CD4-positive, alpha-beta T cell treated with Interleukin-21 for 1 hour (primary cell): ENCODE data around the gene TUBB4B.
A peak's percentile ranks its signal among the peaks of the same experiment; 100 is the strongest.
"Not testable (repeated sequence)": the region's sequence is repeated elsewhere in the genome, so short reads cannot be mapped to it uniquely, and the experiment has no call there.

Experiments used
- DNase-seq: peaks from one replicate; pipeline ENCODE4 v3.0.0-alpha.2; 2020

TUBB4B gene

DNA sequence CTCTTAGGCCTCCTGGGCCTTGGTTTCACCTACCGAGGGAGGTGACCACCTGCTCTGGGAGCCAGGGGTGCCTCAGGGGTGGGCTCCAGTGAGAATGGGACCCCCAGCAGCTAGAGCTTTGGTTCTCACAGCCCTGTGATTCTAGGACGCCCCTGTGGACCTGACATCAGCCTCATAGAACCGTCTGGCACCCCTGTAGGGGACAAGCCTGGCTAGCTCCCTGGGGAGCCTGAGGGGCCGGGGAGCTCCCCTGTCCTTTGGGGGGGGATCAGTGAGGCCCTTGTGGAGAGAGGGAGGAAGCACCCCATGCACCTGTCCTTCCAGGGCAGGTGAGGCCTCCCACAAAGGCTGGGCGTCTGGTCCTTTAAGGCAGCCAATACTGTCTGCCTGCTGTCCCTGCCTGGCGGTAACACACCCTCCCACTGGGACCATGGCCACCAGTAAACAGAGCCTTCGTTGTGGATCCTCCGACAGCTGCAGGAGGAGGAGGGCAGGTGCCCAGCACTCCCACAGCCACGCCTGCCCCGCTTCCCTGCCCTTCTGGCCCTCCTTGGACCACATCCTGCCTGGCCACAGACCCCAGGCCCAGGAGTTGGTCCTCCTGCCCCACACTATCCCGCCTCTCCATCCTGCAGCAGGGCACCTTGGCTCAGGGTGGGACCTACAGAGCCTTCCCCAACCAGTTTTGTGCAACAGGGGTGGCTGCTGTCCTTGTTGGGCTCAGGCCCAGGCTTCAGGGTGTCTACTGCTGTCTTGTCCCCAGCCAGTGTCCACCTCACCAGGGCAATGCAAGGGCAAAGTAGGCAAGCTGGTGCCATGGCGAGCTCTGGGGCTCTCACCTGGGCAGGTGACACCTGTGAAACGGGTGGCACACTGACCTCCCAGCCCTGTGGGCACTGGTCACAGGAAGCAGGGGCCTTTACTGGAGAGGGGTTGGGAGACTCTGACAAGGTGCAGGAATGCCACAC lies 3.0 kb upstream of the TUBB4B start:
- no peak for DNase-seq

DNA sequence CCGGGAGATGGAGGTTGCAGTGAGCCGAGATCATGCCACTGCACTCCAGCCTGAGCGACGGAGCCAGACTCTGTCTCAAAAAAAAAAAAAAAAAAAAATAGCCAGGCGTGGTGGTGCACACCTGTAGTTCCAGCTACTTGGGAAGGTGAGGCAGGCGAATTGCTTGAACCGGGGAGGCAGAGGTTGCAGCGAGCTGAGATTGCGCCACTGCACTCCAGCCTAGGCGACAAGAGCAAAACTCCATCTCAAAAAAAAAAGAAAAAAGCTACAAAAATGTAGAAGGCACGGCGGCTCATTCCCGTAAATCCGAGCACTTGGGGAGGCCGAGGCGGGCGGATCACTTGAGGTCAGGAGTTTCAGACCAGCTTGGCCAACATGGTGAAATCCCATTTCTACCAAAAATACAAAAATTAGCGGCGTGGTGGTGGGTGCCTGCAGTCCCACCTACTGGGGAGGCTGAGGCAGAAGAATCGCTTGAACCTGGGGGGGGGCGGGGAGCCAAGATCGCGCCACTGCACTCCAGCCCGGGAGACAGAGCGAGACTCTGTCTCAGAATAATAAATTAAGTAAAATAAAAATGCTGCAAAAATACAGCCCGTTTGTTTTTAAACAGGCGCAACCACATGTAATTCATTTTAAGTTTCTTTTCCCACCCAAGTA lies 1.4 kb upstream of the TUBB4B start:
- not testable (repeated sequence) for DNase-seq

DNA sequence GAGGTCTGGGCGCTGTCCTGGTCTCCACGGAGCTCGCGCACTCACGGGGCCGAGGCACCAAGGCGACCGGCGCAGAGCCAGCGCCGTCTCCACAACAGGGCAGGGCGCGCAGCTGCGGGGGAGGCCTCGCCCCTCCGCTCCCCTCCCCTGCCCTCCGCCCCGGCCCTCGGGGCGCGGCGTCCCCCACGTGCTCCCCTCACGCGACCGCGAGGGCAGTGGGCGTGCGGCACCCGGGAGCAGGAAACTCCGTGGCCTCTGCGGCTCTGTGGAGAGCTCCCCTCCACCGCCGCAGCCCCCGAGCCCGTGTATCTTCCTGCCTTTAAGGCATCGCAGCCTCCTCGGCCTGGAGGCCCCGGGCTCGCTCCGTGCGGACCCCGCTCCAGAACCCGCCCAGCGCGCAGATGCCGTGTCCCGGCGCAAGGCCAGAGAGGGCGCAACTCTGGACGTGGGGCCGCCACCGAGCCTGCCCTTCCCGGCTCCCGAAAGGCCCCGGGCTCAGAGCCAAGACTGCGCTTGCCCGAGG lies 708 bp upstream of the TUBB4B start:
- DNase-seq: peak; percentile 79

DNA sequence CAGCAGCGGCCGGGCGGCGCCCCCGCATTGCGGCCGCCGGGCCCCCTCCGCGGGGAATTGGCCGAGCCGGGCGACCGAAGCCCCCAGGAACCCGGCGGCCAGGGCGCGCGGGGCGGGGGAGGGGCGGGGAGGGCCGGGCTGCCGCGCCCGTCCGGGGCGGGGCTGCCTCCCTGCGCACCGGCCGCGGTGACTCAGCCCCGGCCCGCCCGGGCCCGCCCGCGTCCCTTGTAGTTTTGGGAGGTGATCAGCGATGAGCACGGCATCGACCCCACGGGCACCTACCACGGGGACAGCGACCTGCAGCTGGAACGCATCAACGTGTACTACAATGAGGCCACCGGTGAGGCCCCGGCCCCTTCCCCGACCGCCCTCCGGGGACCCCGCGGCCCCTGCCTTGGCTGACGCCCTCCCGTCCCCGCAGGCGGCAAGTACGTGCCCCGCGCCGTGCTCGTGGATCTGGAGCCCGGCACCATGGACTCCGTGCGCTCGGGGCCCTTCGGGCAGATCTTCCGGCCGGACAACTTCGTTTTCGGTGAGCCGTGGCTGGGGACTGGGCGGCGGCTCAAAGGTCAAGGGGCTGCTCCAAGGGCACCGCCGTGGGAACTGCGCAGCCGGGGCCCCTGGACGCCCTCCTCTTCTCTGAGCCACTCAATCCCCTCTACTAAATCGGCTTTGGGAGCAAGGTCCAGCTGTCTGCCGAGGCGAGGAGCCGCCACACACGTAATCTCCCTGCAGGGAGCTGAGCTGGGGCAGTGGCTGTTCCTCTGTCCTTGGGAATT lies 592 bp downstream of the TUBB4B start:
- peak; percentile 65 for DNase-seq

DNA sequence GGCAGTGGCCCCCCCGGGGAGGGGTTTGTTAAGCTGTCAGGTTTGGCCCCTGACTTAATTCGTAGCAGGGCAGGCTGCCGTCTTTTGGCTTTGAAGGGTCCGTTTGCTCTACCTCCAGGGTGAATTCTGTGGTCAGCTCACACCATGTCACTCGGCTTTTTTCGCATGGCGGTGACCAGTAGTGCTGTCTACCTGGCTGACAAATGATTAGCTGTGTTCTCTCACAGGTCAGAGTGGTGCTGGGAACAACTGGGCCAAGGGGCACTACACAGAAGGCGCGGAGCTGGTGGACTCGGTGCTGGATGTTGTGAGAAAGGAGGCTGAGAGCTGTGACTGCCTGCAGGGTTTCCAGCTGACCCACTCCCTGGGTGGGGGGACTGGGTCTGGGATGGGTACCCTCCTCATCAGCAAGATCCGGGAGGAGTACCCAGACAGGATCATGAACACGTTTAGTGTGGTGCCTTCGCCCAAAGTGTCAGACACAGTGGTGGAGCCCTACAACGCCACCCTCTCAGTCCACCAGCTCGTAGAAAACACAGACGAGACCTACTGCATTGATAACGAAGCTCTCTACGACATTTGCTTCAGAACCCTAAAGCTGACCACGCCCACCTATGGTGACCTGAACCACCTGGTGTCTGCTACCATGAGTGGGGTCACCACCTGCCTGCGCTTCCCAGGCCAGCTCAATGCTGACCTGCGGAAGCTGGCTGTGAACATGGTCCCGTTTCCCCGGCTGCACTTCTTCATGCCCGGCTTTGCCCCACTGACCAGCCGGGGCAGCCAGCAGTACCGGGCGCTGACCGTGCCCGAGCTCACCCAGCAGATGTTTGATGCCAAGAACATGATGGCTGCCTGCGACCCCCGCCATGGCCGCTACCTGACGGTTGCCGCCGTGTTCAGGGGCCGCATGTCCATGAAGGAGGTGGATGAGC lies 1.4 kb downstream of the TUBB4B start:
- DNase-seq: no peak

DNA sequence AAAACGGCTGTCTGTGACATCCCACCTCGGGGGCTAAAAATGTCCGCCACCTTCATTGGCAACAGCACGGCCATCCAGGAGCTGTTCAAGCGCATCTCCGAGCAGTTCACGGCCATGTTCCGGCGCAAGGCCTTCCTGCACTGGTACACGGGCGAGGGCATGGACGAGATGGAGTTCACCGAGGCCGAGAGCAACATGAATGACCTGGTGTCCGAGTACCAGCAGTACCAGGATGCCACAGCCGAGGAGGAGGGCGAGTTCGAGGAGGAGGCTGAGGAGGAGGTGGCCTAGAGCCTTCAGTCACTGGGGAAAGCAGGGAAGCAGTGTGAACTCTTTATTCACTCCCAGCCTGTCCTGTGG lies 2.2 kb downstream of the TUBB4B start:
- not testable (repeated sequence) for DNase-seq

DNA sequence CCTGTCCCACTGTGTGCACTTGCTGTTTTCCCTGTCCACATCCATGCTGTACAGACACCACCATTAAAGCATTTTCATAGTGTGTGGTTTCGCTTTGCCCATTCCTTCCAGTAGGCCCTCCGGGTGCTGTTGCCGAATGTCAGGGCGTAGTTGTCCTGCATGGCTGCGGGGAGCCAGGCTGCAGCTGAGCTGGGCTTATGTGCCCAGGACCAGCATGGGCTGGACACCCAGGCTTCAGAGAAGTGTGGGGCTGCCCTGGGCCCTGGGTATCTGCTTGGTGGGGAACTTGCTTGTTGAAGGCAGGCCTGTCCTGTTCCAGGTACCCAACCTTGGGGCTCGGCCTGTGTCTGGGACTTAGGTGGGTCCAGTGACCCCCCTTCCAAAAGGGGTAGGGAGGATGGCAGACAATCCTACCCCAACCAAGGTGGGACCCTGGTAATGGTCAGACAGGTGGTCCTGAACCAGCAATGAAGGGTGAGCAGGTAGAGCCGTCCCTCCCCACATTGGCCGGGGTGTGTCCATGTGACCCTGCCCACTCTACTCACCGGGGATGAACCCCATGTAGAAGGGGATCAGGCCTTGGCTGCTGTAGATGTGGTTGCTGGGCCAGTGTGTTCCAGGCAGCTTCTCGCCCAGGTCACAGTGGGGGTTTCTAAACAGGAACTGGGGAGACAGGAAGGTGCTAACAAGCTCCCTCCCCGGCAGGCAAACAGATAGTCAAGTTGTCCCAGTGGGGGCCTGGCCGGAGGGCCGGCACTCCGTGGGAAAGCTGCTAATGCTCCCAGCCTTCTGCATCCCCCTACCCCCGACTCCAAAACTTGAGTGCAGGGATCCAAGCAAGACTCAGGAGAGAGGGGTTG lies 2.8 kb downstream of the TUBB4B start:
- no peak for DNase-seq

DNA sequence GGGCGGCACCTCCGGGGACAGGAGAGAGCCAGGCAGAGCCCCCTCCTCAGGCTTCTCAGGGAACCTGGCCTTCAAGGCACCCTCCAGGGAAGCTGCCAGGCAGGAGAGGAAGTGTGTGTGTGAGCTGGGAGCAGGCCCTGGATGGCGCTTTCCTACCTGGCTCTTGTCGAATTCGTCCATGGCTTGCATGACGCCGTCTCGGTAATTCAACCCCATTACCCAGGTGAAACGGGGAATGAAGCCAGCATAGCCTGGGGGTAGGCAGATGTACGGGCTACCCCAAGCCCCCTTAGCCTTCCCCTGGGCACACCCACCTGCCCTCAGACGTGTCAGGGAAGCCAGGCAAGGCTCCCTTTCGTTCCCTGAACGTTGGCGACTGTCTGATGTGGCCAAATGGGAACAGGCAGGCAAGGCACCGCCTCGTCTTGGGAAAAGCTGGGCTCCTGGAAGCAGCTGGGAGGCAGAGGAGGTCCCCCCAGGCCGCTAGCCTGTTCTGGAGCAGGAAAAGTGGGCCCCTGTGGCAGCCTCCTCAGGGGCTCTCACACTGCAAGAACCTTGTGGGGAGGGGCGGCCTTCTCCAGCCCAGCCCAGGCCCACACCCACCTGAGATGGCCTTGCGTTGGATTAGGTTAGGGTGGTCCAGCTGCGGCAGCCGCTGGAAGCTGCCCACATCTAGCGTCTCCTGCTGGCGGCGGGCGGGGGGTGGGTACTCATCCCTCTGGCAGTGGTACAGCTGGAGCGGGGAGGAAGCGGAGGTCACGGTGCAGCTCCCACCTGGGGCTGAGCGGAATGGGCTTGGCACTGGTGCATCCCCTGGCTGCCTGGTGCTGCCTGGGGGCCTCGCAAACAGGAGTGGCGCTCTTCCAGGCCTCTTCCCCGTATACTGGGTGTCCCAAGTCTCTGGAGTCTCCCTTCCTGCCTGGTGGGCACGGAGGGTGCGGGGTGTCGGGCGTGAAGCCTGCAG lies 3.7 kb downstream of the TUBB4B start:
- no peak for DNase-seq

DNA sequence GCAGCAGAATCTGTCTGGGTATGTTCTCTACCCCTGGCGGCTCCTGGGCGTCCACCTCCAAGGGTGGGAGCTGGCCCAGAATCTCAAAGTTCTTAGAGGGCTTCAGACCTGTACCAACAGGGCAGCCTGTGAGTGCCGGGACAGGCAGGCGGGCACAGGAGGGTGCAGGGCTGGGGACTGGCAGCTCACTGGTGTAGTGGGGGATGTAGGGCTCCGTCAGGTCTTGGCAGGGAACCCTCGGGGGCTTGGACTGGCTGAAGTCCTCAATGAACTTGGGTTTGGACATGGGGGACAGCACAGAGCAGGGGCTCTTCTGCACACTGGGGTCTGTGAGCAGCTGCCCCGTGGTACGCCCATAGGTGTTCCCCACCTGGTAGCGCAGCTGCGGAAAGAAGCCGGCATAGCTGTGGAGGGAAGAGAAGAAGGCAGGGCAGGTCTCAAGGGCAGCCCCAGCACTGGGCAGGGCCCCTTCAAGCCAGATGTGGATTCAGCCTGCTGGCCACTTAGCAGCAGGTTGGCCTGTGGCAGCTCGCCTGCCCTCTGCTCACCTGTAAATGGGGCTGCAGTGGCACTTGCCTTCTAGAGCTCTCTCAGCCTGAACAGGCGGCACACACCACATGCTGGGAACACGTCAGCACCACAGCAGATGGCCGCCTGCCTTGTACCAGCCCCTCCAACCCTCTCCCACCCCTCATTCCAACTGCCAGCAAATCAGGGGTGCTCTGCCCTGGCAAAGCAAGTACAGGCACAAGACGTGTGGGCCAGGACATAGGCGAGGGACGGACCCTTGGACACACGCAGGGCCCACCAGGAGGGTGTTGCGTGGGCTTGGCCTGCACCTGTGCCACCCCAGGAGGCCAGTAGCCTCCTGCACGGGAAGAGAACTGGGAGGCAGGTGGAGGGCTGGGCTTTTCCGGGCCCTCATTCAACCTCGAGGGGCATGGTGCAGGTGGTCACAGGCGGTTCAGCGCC lies 4.6 kb downstream of the TUBB4B start:
- DNase-seq: no peak

DNA sequence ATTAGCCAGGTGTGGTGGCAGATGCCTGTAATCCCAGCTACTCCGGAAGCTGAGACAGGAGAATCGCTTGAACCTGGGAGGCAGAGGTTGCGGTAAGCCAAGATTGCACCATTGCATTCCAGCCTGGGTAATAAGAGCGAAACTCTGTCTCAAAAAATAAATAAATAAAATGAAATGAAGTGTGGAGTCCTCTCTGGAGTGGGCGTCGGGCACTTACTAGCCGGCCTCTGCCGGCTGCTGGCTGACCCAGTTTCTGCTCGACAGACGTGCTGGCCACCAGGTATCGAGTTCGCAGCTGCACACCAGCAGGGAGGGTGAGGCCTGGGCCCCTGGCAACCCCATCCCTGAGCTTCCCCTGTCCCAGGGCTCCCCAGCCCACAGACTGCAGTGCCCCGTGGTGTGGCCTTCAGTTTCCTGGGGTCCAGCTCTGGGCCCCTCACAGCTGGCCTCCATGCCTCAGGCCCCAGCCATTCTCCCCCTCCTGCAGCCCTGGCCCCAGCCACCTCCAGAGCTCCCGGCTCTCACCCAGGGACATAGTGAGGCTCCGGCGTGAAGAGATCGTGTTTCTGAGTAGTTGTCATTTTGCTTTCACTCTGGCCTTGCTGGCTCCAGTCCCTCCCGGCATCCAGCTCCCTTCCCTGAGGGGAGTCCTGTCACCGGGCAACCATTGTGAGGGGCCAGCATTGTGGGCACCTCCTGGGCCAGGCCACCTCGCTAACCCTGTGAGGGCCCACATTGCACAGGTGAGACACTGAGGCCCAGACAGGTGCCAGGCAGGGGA lies 6.2 kb downstream of the TUBB4B start:
- DNase-seq: no peak

DNA sequence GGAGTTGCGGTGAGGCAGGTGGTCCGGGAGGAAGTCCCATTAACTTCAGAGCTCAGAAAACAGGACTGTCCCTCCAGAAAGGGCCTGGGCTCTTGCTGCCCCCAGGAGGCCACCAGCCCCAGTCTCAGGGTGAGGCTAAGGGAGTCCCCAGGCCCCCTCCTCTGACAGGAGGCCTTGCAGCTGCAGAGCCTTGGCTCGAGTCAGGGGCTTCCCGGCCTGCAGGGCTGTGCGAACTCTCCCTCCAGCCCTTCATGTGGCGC lies 6.8 kb downstream of the TUBB4B start:
- no peak for DNase-seq

DNA sequence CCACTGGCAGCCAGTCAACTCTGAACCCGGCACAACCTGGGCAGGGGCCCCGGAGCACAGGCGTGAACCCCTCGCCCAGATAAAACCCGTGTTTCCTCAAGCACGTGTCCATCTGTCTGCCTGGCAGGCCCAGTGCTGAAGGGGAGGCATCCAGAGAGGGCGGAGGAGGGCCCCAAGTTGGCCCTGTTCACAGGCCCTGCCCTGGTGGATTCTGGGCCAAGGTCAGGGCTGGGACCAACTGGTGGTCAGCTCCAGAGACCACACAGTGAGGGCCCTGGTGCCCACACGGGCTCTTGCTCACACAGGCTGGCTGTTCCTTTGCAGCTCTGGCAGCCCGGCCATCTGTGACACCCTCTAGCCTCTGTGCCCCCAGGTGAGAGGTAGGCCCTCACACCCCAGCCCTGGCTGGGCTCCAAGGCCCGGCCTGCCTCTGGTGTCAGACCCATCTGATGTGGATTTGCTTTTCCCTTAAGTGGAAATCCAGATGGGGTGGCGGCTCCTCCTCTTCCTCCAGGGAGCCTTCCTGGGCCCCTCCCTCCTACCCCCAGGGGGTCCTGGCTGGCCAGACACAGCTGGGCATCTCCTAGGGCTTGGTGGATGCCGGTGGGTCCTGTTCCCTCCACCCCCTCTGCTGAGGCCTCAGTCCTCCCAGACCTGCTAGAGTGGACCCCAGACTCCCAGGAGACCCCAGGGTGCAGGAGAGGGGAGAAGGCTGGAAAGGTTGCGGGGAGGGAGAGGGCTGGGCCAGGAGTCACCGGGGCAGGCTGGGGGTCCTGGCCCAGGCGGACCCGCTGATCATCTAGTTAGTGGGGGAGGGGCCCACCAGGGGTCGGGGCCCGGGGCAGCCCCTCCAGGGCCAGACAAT lies 9.5 kb downstream of the TUBB4B start:
- DNase-seq: no peak

DNA sequence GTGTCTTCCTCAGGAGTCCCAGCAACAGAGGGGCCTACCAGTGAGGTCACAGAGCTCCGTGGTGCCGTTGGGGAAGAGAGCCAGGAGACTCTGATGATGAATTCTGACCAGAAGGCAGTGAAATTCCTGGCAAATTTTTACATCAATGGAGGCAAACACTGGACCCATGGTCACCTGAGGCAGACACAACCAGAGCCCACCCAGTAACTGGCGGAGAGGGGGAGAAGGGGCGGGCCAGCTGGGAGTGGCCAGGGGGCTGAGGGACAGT lies 10.0 kb downstream of the TUBB4B start, which contains the start of gene STPG3:
TSS of gene STPG3 (plus strand) at position 93 of the 268 bp plus-strand sequence. CDS start at position 94, 1 bp downstream.
- DNase-seq: no peak

DNA sequence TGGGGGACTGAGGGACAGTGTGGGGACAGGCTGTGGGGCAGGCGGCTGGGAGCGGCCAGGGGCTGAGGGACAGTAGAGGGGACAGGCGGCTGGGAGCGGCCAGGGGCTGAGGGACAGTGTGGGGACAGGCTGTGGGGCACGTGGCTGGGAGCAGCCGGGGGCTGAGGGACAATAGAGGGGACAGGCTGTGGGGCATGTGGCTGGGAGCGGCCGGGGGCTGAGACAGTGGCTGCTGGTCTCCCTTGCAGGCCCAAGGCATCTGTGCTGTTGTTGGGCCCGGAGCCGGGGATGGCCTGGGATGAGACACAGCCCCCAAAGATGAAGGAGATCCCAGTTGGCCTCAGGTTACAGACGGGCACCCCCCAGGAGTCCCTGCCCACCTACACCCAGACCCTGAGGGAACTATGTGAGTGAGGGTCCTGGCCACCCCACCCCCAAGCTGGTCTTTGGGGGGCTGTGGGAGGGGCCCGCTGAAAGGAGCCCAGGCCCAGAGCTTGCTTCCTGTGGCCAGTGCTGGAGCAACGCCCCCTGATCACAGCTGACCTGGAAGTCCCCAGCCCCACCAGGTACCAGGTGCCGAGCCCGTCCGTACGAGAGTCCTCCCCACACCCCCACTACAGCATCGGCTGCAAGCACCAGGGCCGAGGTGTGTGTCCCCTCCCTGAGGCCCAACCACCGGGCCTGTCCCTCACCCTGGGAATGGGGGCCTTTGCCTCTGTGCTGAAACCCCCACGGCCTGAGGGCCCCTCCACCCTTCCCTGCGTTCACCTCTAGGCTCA lies 10.6 kb downstream of the TUBB4B start:
- no peak for DNase-seq

DNA sequence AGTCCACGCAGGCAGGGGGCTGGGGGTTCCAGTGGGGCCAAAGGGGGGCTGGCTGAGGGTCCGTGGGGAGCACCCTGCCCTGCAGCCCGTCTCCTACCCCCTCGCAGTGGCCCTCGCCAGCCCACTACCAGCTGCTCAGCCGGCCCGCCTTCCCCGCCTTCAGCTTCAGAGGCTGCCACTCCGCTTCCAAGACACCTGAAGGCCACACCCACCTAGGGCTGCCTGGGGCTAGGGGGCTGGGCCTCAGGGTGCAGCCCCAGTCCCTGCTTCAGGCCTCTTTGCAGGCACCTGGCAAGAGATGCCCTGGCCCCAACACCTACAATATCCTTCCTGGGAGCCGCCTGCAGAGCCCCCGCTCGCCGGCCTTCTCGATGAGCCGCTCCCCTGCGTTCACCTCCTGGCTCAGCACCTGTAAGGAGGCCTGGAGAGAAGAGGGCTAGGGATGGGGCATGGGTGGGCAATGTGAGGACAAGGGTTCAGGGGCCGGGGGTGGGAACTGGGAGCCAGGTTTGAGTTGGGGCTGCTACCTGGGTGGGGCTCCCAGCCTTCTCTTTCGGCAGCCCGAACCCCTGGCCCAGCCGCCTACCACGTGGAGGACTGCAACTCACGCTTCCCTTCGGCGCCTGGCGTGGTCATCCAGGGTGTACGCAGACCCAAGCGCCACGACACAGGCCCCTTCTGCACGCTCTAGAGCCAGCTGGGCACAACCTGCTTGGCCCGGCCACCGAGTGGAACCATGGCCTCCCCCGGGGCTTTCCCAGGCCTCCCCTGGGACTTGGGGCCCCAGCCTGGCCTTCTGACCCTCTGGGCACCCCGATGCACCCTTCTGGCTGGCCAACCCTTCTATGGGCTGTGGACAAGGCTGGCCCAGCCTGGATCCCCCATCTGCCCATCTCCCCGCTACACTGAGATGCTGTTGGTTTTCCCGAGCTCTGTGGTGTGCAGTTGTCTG lies 11.7 kb downstream of the TUBB4B start:
- no peak for DNase-seq
